ENCODE results near the gene HLCS. TPM values are rescaled to one million over a fixed set of nuclear protein-coding genes. Genes with fewer than 3 reads are reported as not detected.

Gene HLCS
- total RNA-seq, 2 donors from 2014 or later, result 17.5 to 29.3 TPM

GRCh38 chr21:36851121-36851520, 115.3 kb downstream of the HLCS start:
- Histone ChIP-seq H3K27ac (no peak overlapping the region), H3K36me3 (no peaks in the 10 kb centered on the region), H3K4me3 (no peak overlapping the region), H3K27me3 (replicated peaks; ENCODE audit: insufficient read depth) (no peaks in the 10 kb centered on the region), H3K4me1 (ENCODE audit: control insufficient read depth in 1 of 2, low read depth in 2 of 2) (peaks cover 8 to 37% of the 10 kb centered on the region in 2 donors), H3K9me3 (no peaks in the 10 kb centered on the region)
- no peak for ATAC-seq (ENCODE audit: insufficient number of reproducible peaks, low FRiP score, low read depth)
- DNase-seq (ENCODE audit: low spot score), result no peak
- no peak for TF ChIP-seq CTCF (IDR thresholded peaks at IDR 0.05)

- H3K36me3 ChIP-seq, result no peaks in the 10 kb centered on the region
- no peak for TF ChIP-seq CTCF (IDR thresholded peaks at IDR 0.05)
- no peak for ATAC-seq (ENCODE audit: insufficient number of reproducible peaks, low FRiP score, low read depth)
- H3K4me1 ChIP-seq (ENCODE audit: control insufficient read depth in 1 of 2, low read depth in 2 of 2), result peaks cover 8 to 37% of the 10 kb centered on the region in 2 donors
- no peaks in the 10 kb centered on the region for H3K9me3 ChIP-seq
- no peak for DNase-seq (ENCODE audit: low spot score)
- no peak overlapping the region for H3K4me3 ChIP-seq
- H3K27ac ChIP-seq, result no peak overlapping the region
- no peaks in the 10 kb centered on the region for H3K27me3 ChIP-seq (replicated peaks; ENCODE audit: insufficient read depth)
These were observed 116.1 kb downstream of the HLCS start for GRCh38 chr21:36850372-36850771.

GRCh38 chr21:36849461-36850105, 116.9 kb downstream of the HLCS start:
- Histone ChIP-seq H3K27me3 (replicated peaks; ENCODE audit: insufficient read depth) (no peaks in the 10 kb centered on the region), H3K9me3 (no peaks in the 10 kb centered on the region), H3K4me1 (ENCODE audit: control insufficient read depth in 1 of 2, low read depth in 2 of 2) (peaks cover 8 to 37% of the 10 kb centered on the region in 2 donors), H3K27ac (no peak overlapping the region), H3K36me3 (no peaks in the 10 kb centered on the region), H3K4me3 (no peak overlapping the region)
- ATAC-seq (ENCODE audit: insufficient number of reproducible peaks, low FRiP score, low read depth) (no peak), DNase-seq (ENCODE audit: low spot score) (no peak)
- TF ChIP-seq CTCF (IDR thresholded peaks at IDR 0.05), result no peak

- no peaks in the 10 kb centered on the region for H3K9me3 ChIP-seq
- H3K27ac ChIP-seq, result no peak overlapping the region
- no peak overlapping the region for H3K4me3 ChIP-seq
- no peak for TF ChIP-seq CTCF (IDR thresholded peaks at IDR 0.05)
- peaks cover 8 to 37% of the 10 kb centered on the region in 2 donors for H3K4me1 ChIP-seq (ENCODE audit: control insufficient read depth in 1 of 2, low read depth in 2 of 2)
- no peaks in the 10 kb centered on the region for H3K27me3 ChIP-seq (replicated peaks; ENCODE audit: insufficient read depth)
- DNase-seq (ENCODE audit: low spot score) (no peak), ATAC-seq (ENCODE audit: insufficient number of reproducible peaks, low FRiP score, low read depth) (no peak)
- no peaks in the 10 kb centered on the region for H3K36me3 ChIP-seq
These were observed 117.7 kb downstream of the HLCS start for GRCh38 chr21:36848730-36849274.

GRCh38 chr21:36847189-36847588, 119.3 kb downstream of the HLCS start:
- Histone ChIP-seq H3K9me3 (no peaks in the 10 kb centered on the region), H3K4me1 (ENCODE audit: control insufficient read depth in 1 of 2, low read depth in 2 of 2) (peaks cover 8 to 37% of the 10 kb centered on the region in 2 donors), H3K36me3 (no peaks in the 10 kb centered on the region), H3K27ac (no peak overlapping the region), H3K4me3 (no peak overlapping the region), H3K27me3 (replicated peaks; ENCODE audit: insufficient read depth) (no peaks in the 10 kb centered on the region)
- DNase-seq (ENCODE audit: low spot score) (no peak), ATAC-seq (ENCODE audit: insufficient number of reproducible peaks, low FRiP score, low read depth) (no peak)
- TF ChIP-seq CTCF (IDR thresholded peaks at IDR 0.05), result no peak

Data from thoracic aorta (tissue), 2 donors.